Kidney epithelial cell (primary cell): Measurements from ENCODE around the gene OXSR1. TPM values are rescaled to one million over a fixed set of nuclear protein-coding genes. Genes with fewer than 3 reads are reported as not detected.

Experiments used
- DNase-seq: peaks from one replicate; pipeline ENCODE4 v3.0.0-alpha.2; 2010; ENCODE audit warnings: low read depth
- H3K27me3 ChIP-seq: 2 replicates; pipeline ENCODE4 v1.6.0; 2011; ENCODE audit warnings: low read length; ENCODE audit not compliant: control insufficient read depth, insufficient read depth
- H3K36me3 ChIP-seq: 2 replicates; pipeline ENCODE4 v1.5.1; 2011; ENCODE audit warnings: low read length; ENCODE audit not compliant: control insufficient read depth, insufficient read depth
- H3K4me3 ChIP-seq: 2 replicates; pipeline ENCODE4 v1.5.1; 2011; ENCODE audit warnings: low read depth, mild to moderate bottlenecking, control low read depth, low read length
- total RNA-seq: library from RNA; depleted of rRNA; stranded (reverse); fragments of >200 nt; gene quantifications from 2 replicates; pipeline ENCODE4 v1.2.3, GENCODE V29; 2015
- TF ChIP-seq, protein P1 (sequence below): IDR thresholded peaks from 2 replicates; pipeline ENCODE4 v1.5.1; 2011; ENCODE audit warnings: mild to moderate bottlenecking, moderate library complexity, low read length, control low read depth, inconsistent platforms; ENCODE audit not compliant: insufficient read depth, poor library complexity, severe bottlenecking

Gene OXSR1
- total RNA-seq: 38.1 and 41.9 TPM in 2 replicates

DNA sequence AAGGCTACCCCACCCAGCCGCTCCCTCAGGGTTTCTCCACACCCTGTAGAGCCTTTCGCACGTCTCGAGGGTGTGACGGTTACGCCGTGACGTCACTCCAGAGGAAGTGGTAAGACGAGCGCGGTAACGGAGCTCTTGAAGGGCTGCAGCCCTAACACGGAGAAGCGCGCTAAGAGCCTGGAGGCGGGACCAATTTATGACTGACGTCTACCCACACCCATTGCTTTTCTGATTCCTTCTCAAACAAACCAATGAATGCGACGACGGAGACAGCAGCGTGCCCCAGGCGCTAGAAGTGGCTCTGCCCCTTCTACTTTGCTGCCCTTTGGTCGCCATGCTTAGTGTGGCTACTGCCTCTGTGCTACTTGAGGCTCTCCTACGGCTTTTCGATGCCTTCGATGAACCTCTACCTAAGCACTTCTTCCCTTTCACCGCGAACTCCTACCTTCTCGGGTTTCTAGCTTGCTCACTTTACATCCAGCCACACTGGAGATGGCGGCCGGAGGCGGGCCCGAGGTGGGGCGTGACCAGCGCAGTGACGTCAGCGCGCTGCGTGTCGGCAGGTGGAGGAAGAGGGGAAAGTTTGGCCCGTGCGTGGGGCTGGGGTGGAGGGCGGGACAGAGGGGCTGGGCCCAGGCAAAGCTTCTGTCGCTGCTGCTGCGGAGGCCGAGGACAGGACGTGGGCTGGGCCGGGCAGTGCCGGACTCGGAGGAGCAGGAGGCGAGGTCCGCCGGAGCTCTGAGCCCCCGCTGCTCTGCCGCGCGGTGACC is at the start of gene OXSR1:
OXSR1 (plus strand) TSS at position 586 of the 770 bp plus-strand sequence. CDS start 340 bp downstream, outside the sequence.
- Histone ChIP-seq H3K36me3 (no peaks in the 10 kb centered on the region), H3K27me3 (no peaks in the 10 kb centered on the region), H3K4me3 (peak within 1 kb of the TSS; percentile 90)
- TF ChIP-seq, protein P1, sequence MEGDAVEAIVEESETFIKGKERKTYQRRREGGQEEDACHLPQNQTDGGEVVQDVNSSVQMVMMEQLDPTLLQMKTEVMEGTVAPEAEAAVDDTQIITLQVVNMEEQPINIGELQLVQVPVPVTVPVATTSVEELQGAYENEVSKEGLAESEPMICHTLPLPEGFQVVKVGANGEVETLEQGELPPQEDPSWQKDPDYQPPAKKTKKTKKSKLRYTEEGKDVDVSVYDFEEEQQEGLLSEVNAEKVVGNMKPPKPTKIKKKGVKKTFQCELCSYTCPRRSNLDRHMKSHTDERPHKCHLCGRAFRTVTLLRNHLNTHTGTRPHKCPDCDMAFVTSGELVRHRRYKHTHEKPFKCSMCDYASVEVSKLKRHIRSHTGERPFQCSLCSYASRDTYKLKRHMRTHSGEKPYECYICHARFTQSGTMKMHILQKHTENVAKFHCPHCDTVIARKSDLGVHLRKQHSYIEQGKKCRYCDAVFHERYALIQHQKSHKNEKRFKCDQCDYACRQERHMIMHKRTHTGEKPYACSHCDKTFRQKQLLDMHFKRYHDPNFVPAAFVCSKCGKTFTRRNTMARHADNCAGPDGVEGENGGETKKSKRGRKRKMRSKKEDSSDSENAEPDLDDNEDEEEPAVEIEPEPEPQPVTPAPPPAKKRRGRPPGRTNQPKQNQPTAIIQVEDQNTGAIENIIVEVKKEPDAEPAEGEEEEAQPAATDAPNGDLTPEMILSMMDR: no peak
- peak; percentile 100 for DNase-seq

DNA sequence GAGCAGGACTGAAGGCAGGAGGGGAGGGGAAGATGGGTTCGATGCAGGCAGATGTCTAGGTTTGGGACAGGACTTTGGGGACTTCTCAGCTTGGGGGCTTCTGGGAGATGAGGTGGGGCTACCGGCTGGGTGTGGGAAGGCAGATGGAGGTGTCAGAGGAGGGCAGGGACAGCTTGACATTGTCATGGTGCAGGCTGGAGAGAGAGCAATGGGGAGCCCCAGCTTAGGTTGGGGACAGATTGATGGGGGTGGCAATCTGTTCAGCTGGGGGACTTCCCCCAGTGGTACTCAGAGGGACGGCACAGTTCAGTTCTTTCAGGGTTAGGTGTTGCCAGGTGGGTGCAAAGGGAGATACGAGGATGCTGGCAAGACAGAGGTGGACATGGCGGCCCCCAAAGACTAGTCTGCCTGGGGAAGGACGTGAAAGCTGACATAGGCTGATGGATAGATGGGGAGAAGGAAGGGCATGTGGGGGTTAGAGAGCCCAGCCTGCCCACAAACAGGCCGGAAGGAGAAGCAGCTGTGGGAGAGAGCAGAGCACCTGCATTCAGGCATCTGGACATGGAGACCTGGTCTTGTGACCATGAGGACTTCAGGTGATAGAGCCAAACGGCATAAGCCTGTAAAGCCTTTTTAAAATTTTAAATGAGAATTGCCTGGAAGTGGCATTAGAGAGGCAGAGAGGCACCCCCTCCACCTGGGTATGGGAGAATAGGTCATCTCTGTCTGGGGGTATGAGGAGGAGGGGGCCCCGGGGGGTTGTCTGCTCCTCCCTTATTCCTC is 49.5 kb upstream of the OXSR1 start:
- Histone ChIP-seq H3K36me3 (no peaks in the 10 kb centered on the region), H3K27me3 (peaks cover 9% of the 10 kb centered on the region)
- TF ChIP-seq, protein P1: no peak

DNA sequence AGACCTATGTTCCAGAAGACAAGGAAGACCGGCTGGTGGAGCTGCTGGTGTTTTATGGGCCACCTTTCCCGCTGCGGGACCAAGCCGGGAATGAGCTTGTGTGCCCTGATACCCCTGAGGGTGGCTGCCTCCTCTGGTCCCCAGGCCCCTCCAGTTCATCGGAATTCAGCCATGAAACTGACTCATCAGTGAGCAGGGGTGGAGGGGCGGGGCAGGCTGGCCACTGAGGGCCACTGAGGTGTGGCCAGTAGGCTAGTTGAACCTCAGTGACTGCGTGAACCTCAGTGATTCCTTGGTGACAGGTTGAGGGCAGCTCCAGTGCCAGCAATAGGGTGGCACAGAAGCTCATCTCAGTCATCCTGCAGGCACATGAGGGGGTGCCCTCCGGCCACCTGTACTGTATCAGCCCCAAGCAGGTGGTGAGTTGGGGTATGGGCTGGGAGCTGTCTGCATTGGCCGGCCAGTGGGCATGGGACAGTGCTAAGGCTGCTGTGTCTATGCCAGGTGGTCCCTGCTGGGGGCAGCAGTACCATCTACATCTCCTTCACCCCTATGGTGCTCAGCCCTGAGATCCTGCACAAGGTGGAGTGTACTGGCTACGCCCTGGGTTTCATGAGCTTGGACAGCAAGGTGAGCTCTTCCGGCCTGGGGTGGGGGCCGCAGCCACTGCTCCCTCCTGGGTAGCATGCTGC is 48.7 kb upstream of the OXSR1 start:
- peaks cover 9% of the 10 kb centered on the region for H3K27me3 ChIP-seq
- no peak for DNase-seq
- TF ChIP-seq, protein P1: no peak
- no peaks in the 10 kb centered on the region for H3K36me3 ChIP-seq
- H3K4me3 ChIP-seq: no peak overlapping the region

More for the DNA sequence above, 49.5 kb upstream of the OXSR1 start:
- no peak overlapping the region for H3K4me3 ChIP-seq
- DNase-seq: no peak

DNA sequence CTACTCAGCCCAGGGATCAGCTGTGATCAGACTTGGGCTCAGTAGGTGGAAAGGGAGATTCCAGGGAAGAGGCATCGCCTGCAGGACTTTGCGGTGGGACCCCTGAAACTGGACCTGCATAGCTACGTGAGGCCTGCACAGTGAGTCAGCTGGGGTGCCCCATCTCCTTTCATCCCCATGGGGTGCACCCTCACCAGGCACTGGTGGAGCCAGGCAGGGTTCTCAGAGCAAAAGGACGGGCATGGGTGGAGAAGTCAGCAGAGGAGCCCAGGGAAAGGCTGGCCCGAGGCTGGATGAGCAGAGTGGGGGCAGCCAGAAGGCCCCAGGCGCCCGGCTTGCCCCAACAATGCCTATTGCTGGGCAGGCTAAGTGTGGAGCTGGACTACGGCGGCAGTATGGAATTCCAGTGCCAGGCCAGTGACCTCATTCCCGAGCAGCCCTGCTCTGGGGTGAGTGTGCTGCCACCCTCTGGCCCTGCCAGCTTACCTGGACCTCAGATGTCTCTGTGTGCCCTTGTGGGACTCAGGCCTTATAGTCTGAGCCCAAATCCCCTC is 48.1 kb upstream of the OXSR1 start:
- TF ChIP-seq, protein P1: no peak
- no peaks in the 10 kb centered on the region for H3K36me3 ChIP-seq
- H3K4me3 ChIP-seq: no peak overlapping the region
- no peak for DNase-seq
- H3K27me3 ChIP-seq: peaks cover 7% of the 10 kb centered on the region

DNA sequence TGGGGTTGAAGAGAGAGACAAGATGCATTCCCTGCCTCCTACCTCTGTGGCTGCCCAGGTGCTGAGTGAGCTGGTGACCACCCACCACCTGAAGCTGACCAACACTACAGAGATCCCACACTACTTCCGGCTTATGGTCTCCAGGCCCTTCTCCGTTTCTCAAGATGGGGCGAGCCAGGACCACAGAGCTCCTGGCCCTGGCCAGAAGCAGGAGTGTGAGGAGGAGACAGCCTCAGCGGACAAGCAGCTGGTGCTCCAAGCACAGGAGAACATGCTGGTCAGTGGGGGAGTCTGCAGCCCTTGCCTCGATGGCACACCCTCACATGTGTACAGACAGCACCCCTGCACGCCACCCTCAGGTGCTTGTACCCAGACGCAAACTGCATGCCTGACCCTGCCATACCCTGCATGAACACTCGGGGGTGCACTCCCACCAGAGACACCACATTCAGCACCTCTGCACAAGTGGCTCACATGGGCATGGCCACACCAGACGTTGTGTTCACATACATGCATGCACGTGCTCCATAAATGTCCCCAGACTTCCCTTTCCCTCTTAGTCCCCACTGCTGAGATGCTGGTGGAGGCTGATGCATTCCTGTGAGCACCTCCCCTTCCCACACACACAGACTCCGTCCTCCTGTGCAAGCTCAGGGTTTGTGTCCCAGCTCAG is 47.5 kb upstream of the OXSR1 start:
- Histone ChIP-seq H3K27me3 (peaks cover 7% of the 10 kb centered on the region), H3K36me3 (no peaks in the 10 kb centered on the region), H3K4me3 (no peak overlapping the region)
- no peak for DNase-seq
- TF ChIP-seq, protein P1: peak; percentile 71
